GM12892 (cell line): ENCODE results near the gene CLSTN1.

Source experiments
- POLR2A ChIP-seq: IDR thresholded peaks from 2 replicates; pipeline ENCODE4 v1.6.1; 2011; ENCODE audit warnings: low read depth, low read length, control low read depth
- POLR2AphosphoS5 ChIP-seq: IDR thresholded peaks from 2 replicates; pipeline ENCODE4 v1.6.1; 2011; ENCODE audit warnings: low read depth, low read length, control low read depth
- TAF1 ChIP-seq: IDR thresholded peaks from 2 replicates; pipeline ENCODE4 v1.6.1; 2011; ENCODE audit warnings: low read depth, mild to moderate bottlenecking, control low read depth, low read length, borderline replicate concordance

- TF ChIP-seq POLR2A (no peak), POLR2AphosphoS5 (no peak), TAF1 (no peak)
These were observed 68.2 kb downstream of the CLSTN1 start for GRCh38 chr1:9755441-9755995.
